Measurements from ENCODE around the gene FAM241B. TPM values are rescaled to one million over a fixed set of nuclear protein-coding genes. Genes with fewer than 3 reads are reported as not detected.

FAM241B gene
- total and polyA plus RNA-seq, 2 of the 4 experiments (the other 2 are of a cell fraction): 0.18 to 1.4 TPM

DNA sequence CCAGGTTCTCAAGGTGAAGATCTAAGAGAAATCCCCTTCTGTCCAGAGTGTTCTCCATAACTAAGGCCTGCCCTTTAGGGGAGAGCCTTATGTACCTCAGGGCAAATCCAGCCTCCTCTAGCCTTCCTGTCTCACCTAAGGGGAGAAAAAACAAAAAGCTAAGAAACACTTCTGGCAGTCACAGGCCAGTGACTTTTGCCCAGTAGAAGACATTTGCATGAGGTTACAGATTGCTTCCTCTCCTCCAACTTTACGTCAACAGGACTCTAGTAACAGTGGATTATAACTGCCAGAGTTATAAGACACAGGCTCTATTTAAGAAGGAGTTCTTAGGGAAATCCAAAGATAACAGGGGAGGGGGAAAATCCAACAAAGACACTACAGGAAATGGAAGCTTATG is 15.9 kb upstream of the FAM241B start:
- BruUV-seq (replicated peaks): no TSS peak
- Histone ChIP-seq H4K8ac (ENCODE audit: low read depth in 2 of 2, low read length in 2 of 2) (no peak overlapping the region), H2BK5ac (ENCODE audit: low read depth, low read length, poor library complexity, severe bottlenecking) (no peak overlapping the region), H3K9me1 (ENCODE audit: insufficient read depth, low read length) (no peaks in the 10 kb centered on the region), H3K27me3 (ENCODE audit: control insufficient read depth, insufficient read depth, low read length) (peaks cover 34% of the 10 kb centered on the region), H2BK120ac (ENCODE audit: low read depth, low read length) (no peak overlapping the region), H3K36me3 (ENCODE audit: control insufficient read depth, insufficient read depth, low read length) (no peaks in the 10 kb centered on the region), H4K20me1 (ENCODE audit: insufficient read depth, low read length) (no peaks in the 10 kb centered on the region), H2AFZ (replicated peaks; ENCODE audit: low read length, poor library complexity) (no peak overlapping the region), H2AK5ac (ENCODE audit: low read depth, low read length) (no peak overlapping the region), H3K9me3 (ENCODE audit: control insufficient read depth, insufficient read depth, low read length) (peaks cover 3% of the 10 kb centered on the region; the same call in 1 of the 2 replicates), H3K4ac (ENCODE audit: low read depth, low read length) (no peak overlapping the region), H3K79me1 (ENCODE audit: low read depth in 1 of 2, low read length in 2 of 2) (no peaks in the 10 kb centered on the region), H3K14ac (replicated peaks; ENCODE audit: low read depth, low read length) (no peak overlapping the region), H4K91ac (ENCODE audit: insufficient read depth, low read depth, low read length) (no peak overlapping the region), H3K4me3 (ENCODE audit: insufficient read depth, low read depth, low read length) (no peak overlapping the region), H2BK15ac (ENCODE audit: low read depth, low read length) (no peak overlapping the region), H3K56ac (ENCODE audit: extremely low read depth, insufficient read depth, low read length) (no peak overlapping the region), H3K9ac (ENCODE audit: low read depth, low read length) (no peak overlapping the region), H2BK20ac (ENCODE audit: low read depth, low read length) (no peak overlapping the region), H3K27ac (ENCODE audit: insufficient read depth, low read length) (no peak overlapping the region), H3K18ac (ENCODE audit: low read depth, low read length) (no peak overlapping the region), H4K5ac (ENCODE audit: low read depth, low read length) (no peak overlapping the region), H3K23ac (ENCODE audit: low read depth, low read length) (no peak overlapping the region), H2AK9ac (replicated peaks; ENCODE audit: low read depth, low read length, poor library complexity) (no peak overlapping the region), H3K4me2 (ENCODE audit: low read depth, low read length) (no peak overlapping the region), H3K4me1 (ENCODE audit: control insufficient read depth, insufficient read depth, low read length) (no peaks in the 10 kb centered on the region)
- TF ChIP-seq POLR2A (IDR thresholded peaks at IDR 0.05; ENCODE audit: low read depth, low read length) (no peak), RAD21 (IDR thresholded peaks at IDR 0.05; ENCODE audit: low read length) (no peak)
- in situ Hi-C loops (cut with MboI; ENCODE audit: low sequenced_read_pairs): no loop called here
- ChIA-PET CTCF (no interaction called here), POLR2A (ENCODE audit: unreplicated experiment) (no interaction called here)
- WGBS, 2 experiments (ENCODE audit: extremely low coverage in 2 of 2, insufficient read length in 1 of 2): no CpG with 5 or more reads among the region's 1 CpG
- intact Hi-C loops (cut with micrococcal nuclease): no loop called here
- DNase-seq: no peak
- dilution Hi-C loops (cut with HindIII; ENCODE audit: low sequenced_read_pairs, unreplicated experiment): no loop called here
- no peak for ATAC-seq (ENCODE audit: low read depth)

Measured in IMR-90 (cell line).